Ovary (tissue), 9 donors: ENCODE measurements around the gene ADGRV1. TPM values are rescaled to one million over a fixed set of nuclear protein-coding genes. Genes with fewer than 3 reads are reported as not detected.

Experiments used
- DNase-seq, 5 donors: peaks; one replicate each; pipeline ENCODE4 v3.0.0-alpha.2; 2019 to 2020
- H3K27ac ChIP-seq, 2 donors: fragments of 200-600 bp; one replicate each; pipeline versions ENCODE4 v1.5.1 to v1.8.0; 2019 to 2022
- H3K27me3 ChIP-seq: fragments of 200-600 bp; one replicate; pipeline ENCODE4 v1.8.0; 2022
- H3K36me3 ChIP-seq: fragments of 200-600 bp; sonication (generic); one replicate; pipeline ENCODE4 v1.5.1; 2019
- H3K4me1 ChIP-seq: one replicate; pipeline ENCODE4 v1.8.1; 2013; ENCODE audit warnings: mild to moderate bottlenecking, moderate library complexity; ENCODE audit not compliant: insufficient read depth
- H3K4me3 ChIP-seq: fragments of 200-600 bp; sonication (generic); one replicate; pipeline ENCODE4 v1.5.1; 2017
- H3K9me3 ChIP-seq, 2 donors: fragments of 200-600 bp in 1 of 2; sonication (generic) in 1 of 2; one replicate each; pipeline versions ENCODE4 v1.5.1 to v1.8.1; 2013 to 2019; ENCODE audit warnings: mild to moderate bottlenecking in 1 of 2, moderate library complexity in 1 of 2
- EP300 ChIP-seq: sonication (generic); formaldehyde crosslinking; IDR thresholded peaks from one replicate; pipeline ENCODE4 v1.6.1; 2017; ENCODE audit warnings: antibody characterized with exemption
- POLR2A ChIP-seq: fragments of 450-650 bp; IDR thresholded peaks from one replicate; pipeline ENCODE4 v1.6.1; 2017; ENCODE audit warnings: antibody characterized with exemption, mild to moderate bottlenecking, moderate library complexity
- WGBS, 3 donors: extraction: QIAGEN DNeasy Blood & Tissue Kit in 1 of 3; methylation state at CpG; one replicate each; pipeline versions ENCODE4 v1.1.5 to v1.1.7; 2013 to 2017; 5-methylcytosine and 5-hydroxymethylcytosine counted together
- intact Hi-C, 4 donors: fragments of 100-400 bp; cut with DNase I; formaldehyde crosslinking; loops; one replicate each; pipeline versions ENCODE4 v1.11.0 to v1.15.1; 2022 to 2023
- polyA plus RNA-seq, 2 donors: library from polyadenylated mRNA; stranded (reverse); fragments of 200-250 nt in 1 of 2; fragments of 350-450 nt in 1 of 2; fragmentation: Illumina TruSeq in 1 of 2; extraction: RNeasy Lipid Tissue Mini Kit (QIAGEN cat#74804) in 1 of 2; gene quantifications; one replicate each; pipeline ENCODE4 v1.2.3, GENCODE V29; 2013 to 2014
- total RNA-seq, 7 donors: library from RNA; depleted of rRNA in 2 of 7; stranded (reverse); fragments of >200 nt in 2 of 7; fragmentation: NEBNext Ultra II Directional in 3 of 7; extraction: Animal tissue kit (Norgen Biotek cat#: 25700) in 3 of 7; gene quantifications; one replicate each; pipeline versions ENCODE4 v1.1.0 to v1.2.4, GENCODE V29; 2016 to 2023
- TF ChIP-seq, protein P1 (sequence below), 3 donors: fragments of 450-650 bp in 2 of 3; fragments of 200-600 bp in 1 of 3; IDR thresholded peaks; one replicate each; pipeline versions ENCODE4 v1.5.1 to v1.8.0; 2016 to 2022; ENCODE audit warnings: antibody characterized with exemption in 3 of 3, mild to moderate bottlenecking in 1 of 3
- donor health status: DM: no; HTN: no; CAD: no; lungs with moderate emphysema.
- donor health status: DM: no; HTN: no; CAD: no.
- donor health status: Bipolar disorder and iron deficiency.
- donor health status: DM: yes; HTN: yes; CAD: no.
- donor health status: DM: no; HTN: no; CAD: no.
- donor health status: DM: yes; HTN: yes; CAD: no.

ADGRV1 gene
- total and polyA plus RNA-seq, 9 donors: 0.21 to 2.7 (median 1.1) TPM

DNA sequence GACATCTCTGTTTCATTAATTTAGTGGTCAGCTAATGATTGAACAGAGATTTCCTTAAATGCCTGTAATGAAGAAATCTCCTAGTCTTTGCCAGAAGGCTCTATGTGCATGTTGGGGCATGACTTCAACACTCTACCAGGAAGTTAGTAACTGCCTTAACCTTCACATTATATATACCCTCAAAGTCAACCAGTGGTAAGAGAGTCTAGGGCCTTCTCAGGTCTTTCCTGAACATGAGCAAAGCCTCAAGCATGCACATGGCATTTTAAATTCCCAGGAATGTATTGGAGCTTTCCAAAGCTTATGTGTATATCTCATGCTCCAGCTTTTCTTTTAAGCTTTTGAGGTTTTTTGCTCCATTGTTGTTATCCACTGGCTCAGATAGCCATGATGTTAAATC lies 436.2 kb downstream of the ADGRV1 start:
- no peaks in the 10 kb centered on the region for H3K27me3 ChIP-seq
- no peaks in the 10 kb centered on the region for H3K36me3 ChIP-seq
- TF ChIP-seq EP300 (no peak), POLR2A (no peak)
- TF ChIP-seq, protein P1, sequence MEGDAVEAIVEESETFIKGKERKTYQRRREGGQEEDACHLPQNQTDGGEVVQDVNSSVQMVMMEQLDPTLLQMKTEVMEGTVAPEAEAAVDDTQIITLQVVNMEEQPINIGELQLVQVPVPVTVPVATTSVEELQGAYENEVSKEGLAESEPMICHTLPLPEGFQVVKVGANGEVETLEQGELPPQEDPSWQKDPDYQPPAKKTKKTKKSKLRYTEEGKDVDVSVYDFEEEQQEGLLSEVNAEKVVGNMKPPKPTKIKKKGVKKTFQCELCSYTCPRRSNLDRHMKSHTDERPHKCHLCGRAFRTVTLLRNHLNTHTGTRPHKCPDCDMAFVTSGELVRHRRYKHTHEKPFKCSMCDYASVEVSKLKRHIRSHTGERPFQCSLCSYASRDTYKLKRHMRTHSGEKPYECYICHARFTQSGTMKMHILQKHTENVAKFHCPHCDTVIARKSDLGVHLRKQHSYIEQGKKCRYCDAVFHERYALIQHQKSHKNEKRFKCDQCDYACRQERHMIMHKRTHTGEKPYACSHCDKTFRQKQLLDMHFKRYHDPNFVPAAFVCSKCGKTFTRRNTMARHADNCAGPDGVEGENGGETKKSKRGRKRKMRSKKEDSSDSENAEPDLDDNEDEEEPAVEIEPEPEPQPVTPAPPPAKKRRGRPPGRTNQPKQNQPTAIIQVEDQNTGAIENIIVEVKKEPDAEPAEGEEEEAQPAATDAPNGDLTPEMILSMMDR (IDR thresholded peaks at IDR 0.05): no peak
- H3K9me3 ChIP-seq: no peaks in the 10 kb centered on the region
- no peak overlapping the region for H3K27ac ChIP-seq
- intact Hi-C loops: no loop called here
- no peaks in the 10 kb centered on the region for H3K4me1 ChIP-seq
- no peak for DNase-seq
- no peak overlapping the region for H3K4me3 ChIP-seq

DNA sequence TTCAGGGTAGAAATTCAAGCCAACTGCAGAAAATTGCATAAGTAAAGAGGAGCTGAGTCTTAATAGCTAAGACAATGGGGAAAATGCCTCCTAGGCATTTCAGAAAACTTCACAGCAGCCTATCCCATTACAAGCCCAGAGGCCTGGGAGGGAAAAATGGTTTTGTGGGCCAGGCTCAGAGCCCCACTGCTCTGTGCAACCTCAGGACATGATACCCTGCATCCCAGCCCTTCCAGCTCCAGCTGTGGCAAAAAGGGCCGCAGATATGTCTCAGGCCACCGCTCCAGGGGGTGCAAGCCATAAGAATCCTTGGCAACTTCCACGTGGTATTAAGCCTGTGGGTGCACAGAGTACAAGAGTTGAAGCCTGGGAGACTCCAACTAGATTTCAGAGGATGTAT lies 437.5 kb downstream of the ADGRV1 start:
- TF ChIP-seq EP300 (no peak), POLR2A (no peak)
- TF ChIP-seq, protein P1 (IDR thresholded peaks at IDR 0.05): no peak
- no peaks in the 10 kb centered on the region for H3K4me1 ChIP-seq
- intact Hi-C loops: no loop called here
- WGBS, 3 donors: 88 to 94% (median 92%) methylated on average over 3 of the region's 3 CpGs
- no peaks in the 10 kb centered on the region for H3K27me3 ChIP-seq
- no peaks in the 10 kb centered on the region for H3K9me3 ChIP-seq
- DNase-seq: no peak
- H3K4me3 ChIP-seq: no peak overlapping the region
- no peak overlapping the region for H3K27ac ChIP-seq
- H3K36me3 ChIP-seq: no peaks in the 10 kb centered on the region

- H3K4me1 ChIP-seq: no peaks in the 10 kb centered on the region
Measured at GRCh38 chr5:90997082-90997481, 438.5 kb downstream of the ADGRV1 start.

DNA sequence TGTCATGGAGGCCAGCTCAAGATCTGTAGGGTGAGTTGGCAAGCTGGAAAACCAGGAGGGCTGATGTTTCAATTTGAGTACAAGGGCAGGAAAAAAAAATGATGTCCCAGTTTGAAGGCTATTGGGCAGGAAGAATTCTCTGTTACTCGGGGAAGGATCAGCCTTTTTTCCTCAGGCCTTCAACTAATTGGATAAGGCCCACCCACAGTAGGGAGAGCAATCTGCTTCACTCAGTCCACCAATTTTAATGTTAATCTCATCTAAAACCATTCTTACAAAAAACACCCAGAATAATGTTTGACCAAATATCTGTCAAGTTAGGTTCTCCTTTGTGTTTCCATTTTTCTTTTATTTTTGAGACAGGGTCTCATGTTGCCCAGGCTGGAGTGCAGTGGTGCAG lies 442.1 kb downstream of the ADGRV1 start:
- WGBS, 3 donors: 76 to 89% (median 82%) methylated on average over 1 of the region's 1 CpG
- H3K9me3 ChIP-seq: no peaks in the 10 kb centered on the region

More at GRCh38 chr5:90997082-90997481, 438.5 kb downstream of the ADGRV1 start:
- Histone ChIP-seq H3K36me3 (no peaks in the 10 kb centered on the region), H3K27me3 (no peaks in the 10 kb centered on the region), H3K4me3 (no peak overlapping the region), H3K27ac (no peak overlapping the region), H3K9me3 (no peaks in the 10 kb centered on the region)
- 92 to 96% (median 96%) methylated on average over 4 of the region's 4 CpGs for WGBS, 3 donors
- TF ChIP-seq EP300: no peak
- TF ChIP-seq, protein P1 (IDR thresholded peaks at IDR 0.05): no peak
- intact Hi-C loops: no loop called here
- no peak for DNase-seq

More for the DNA sequence above, 442.1 kb downstream of the ADGRV1 start:
- Histone ChIP-seq H3K4me3 (no peak overlapping the region), H3K36me3 (no peaks in the 10 kb centered on the region), H3K27me3 (no peaks in the 10 kb centered on the region), H3K27ac (no peak overlapping the region), H3K4me1 (no peaks in the 10 kb centered on the region)
- TF ChIP-seq EP300 (no peak), POLR2A (no peak)
- TF ChIP-seq, protein P1 (IDR thresholded peaks at IDR 0.05): no peak
- intact Hi-C loops: no loop called here
- DNase-seq: no peak
